Cardiac muscle cell (in vitro differentiated cells and primary cell): ENCODE data around the gene HOXA4. TPM values are rescaled to one million over a fixed set of nuclear protein-coding genes. Genes with fewer than 3 reads are reported as not detected.

ENCODE experiments used
- DNase-seq, 2 donors: peaks; one replicate each; pipeline versions ENCODE4 v3.0.0 to v3.0.0-alpha.2; 2010 to 2017; ENCODE audit warnings: low read depth in 1 of 2, low spot score in 1 of 2
- H3K27ac ChIP-seq: fragments of 200-600 bp; sonication (generic); 2 replicates; pipeline ENCODE4 v1.5.1; 2016
- H3K27me3 ChIP-seq: fragments of 200-600 bp; sonication (generic); 2 replicates; pipeline ENCODE4 v1.6.0; 2016; ENCODE audit warnings: control low read depth
- H3K36me3 ChIP-seq: fragments of 200-600 bp; sonication (generic); 2 replicates; pipeline ENCODE4 v1.5.1; 2016; ENCODE audit warnings: control low read depth
- H3K4me1 ChIP-seq: fragments of 200-600 bp; sonication (generic); 2 replicates; pipeline ENCODE4 v1.8.1; 2017; ENCODE audit warnings: low read depth, mild to moderate bottlenecking, mixed run types
- H3K4me3 ChIP-seq: fragments of 200-600 bp; sonication (generic); 2 replicates; pipeline ENCODE4 v1.5.1; 2016; ENCODE audit warnings: mild to moderate bottlenecking
- H3K9me3 ChIP-seq: fragments of 200-600 bp; sonication (generic); 2 replicates; pipeline ENCODE4 v1.5.1; 2017; ENCODE audit warnings: low read depth, mild to moderate bottlenecking, control low read depth
- polyA plus RNA-seq: library from polyadenylated mRNA; unstranded; fragments of >200 nt; fragmentation: Nextera tagmentation; extraction: Ambion mirVana; gene quantifications from 2 replicates; pipeline ENCODE4 v1.2.1, GENCODE V29; 2016
- total RNA-seq: library from RNA; depleted of rRNA; stranded (reverse); fragments of >200 nt; gene quantifications from 2 replicates; pipeline ENCODE4 v1.2.3, GENCODE V29; 2016
- TF ChIP-seq, protein P1 (sequence below): IDR thresholded peaks from 2 replicates; pipeline ENCODE4 v1.5.1; 2012; ENCODE audit warnings: low read depth, mild to moderate bottlenecking, low read length

Gene HOXA4
- total and polyA plus RNA-seq, 2 experiments from 2014 or later, result 0.46 TPM; not detected in 1

DNA sequence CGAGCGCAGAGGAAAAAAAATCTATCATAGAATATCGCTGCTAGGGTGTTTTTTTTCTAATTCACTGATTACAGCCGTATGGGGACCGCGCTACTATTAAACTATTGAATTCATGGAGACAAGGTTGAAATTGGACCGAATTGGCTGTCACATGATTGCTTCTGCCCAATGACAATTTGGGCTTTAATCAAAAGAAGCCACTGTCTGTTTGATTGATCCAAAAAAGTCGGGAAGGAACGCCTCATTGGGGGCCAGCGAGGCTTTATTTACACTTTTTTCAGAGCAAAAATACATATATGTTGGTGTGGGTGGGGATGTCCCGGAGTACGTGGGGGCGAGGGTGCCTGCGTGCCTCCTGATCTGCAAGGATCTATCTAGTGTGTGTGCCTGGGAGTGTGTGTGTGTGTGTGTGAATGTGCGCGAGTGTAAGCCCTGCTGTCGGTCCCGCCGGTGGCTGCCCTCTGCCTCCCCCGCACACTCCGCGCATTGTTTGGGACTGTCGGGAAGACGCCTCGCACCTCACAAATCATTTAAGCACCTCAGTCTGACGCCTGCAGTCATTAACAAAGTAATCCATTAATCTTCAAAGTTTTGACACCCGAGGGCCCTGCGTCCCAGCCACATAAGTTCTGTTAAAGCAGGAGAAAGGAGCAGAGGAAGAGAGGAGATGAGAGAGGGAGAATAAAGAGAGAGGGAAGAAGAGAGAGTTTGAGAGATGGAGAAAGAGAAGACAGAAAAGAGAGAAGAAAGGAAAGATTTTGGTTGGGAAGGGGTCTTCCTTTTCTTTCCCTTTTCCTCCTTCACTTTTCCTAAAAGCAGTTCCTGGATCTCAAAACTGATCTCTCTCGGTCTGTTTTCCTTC is 27.7 kb downstream of the HOXA4 start, which contains the start of gene HOXA2:
Gene HOXA2 (minus strand): TSS at position 103 of the 862 bp plus-strand sequence. CDS start 183 bp downstream, outside the sequence.
- Histone ChIP-seq H3K4me3 (no peak within 1 kb of the TSS), H3K4me1 (peaks cover 5% of the 10 kb centered on the region)
- no peak for DNase-seq

DNA sequence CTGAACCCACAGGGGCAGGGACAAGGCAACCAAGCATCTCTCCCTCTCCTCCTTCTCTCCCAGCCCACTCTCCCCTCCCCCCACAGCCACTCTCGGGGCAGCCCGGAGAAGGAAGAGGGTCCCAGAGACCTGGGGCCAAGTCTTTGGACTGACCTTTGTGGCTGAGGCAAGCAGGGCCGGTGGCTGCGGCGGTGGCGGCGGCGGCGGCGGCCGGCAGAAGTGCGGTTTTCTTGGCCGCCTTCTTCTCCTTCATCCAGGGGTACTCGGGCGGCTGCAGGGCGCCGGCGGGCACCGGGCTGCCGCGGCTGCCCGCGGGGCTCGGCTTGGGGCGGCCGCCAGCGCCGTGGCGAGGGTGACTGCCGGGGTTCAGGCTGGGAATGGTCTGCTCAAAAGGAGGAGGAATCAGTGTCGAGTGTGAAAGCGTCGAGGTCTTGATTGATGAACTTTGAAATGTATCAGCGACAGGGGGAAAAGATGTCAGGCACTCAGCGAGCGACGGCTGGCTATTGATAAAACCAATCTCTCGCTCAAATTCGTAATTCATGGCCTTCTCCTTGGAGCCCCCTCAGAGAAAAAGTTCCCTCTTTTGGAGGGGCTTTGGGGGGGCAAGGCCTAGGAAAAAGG is 28.5 kb downstream of the HOXA4 start:
- H3K4me3 ChIP-seq, result no peak overlapping the region
- H3K36me3 ChIP-seq, result no peaks in the 10 kb centered on the region
- TF ChIP-seq, protein P1, sequence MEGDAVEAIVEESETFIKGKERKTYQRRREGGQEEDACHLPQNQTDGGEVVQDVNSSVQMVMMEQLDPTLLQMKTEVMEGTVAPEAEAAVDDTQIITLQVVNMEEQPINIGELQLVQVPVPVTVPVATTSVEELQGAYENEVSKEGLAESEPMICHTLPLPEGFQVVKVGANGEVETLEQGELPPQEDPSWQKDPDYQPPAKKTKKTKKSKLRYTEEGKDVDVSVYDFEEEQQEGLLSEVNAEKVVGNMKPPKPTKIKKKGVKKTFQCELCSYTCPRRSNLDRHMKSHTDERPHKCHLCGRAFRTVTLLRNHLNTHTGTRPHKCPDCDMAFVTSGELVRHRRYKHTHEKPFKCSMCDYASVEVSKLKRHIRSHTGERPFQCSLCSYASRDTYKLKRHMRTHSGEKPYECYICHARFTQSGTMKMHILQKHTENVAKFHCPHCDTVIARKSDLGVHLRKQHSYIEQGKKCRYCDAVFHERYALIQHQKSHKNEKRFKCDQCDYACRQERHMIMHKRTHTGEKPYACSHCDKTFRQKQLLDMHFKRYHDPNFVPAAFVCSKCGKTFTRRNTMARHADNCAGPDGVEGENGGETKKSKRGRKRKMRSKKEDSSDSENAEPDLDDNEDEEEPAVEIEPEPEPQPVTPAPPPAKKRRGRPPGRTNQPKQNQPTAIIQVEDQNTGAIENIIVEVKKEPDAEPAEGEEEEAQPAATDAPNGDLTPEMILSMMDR, result no peak
- H3K27me3 ChIP-seq, result peaks cover 100% of the 10 kb centered on the region
- H3K27ac ChIP-seq, result no peak overlapping the region
- DNase-seq, result no peak
- H3K4me1 ChIP-seq, result peaks cover 5% of the 10 kb centered on the region
- no peaks in the 10 kb centered on the region for H3K9me3 ChIP-seq

More for the DNA sequence above, 27.7 kb downstream of the HOXA4 start, which contains the start of gene HOXA2:
- Histone ChIP-seq H3K27ac (no peak within 1 kb of the TSS), H3K9me3 (no peaks in the 10 kb centered on the region), H3K27me3 (peaks cover 100% of the 10 kb centered on the region), H3K36me3 (no peaks in the 10 kb centered on the region)
- TF ChIP-seq, protein P1, result no peak

DNA sequence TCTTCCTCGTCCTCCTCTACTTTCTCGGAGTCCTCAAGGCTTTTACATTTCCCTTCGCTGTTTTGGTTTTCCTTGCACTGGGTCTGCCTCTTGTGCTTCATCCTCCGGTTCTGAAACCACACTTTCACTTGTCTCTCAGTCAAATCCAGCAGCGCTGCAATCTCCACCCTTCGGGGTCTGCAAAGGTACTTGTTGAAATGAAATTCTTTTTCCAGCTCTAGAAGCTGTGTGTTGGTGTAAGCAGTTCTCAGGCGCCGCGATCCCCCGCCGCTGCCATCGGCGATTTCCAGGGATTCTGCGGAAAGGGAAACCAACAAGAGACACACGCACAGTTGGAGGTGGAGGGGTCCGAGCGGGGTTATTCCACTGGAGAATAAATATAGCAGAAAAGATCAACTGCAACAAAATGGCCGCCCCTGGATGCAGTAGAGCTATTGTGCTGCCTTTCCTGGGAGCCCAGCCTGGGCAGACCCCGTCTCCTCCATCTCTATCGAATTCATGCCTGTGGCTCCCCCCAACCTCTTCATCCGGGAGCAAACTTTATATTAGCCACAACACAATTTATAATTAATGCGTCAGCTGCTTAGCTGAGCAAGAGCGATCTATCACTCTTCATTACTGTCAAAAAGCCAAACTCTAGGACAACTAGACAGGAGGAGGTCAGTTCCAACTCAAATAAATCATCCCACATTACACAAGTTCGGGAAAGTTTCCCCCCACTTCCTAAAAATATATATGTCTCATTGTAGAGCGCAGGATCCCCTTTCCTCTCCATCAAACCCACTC is 29.2 kb downstream of the HOXA4 start:
- TF ChIP-seq, protein P1, result no peak
- H3K36me3 ChIP-seq, result no peaks in the 10 kb centered on the region
- no peak for DNase-seq
- no peaks in the 10 kb centered on the region for H3K9me3 ChIP-seq
- no peak overlapping the region for H3K27ac ChIP-seq
- H3K4me1 ChIP-seq, result no peaks in the 10 kb centered on the region
- peaks cover 100% of the 10 kb centered on the region for H3K27me3 ChIP-seq
- no peak overlapping the region for H3K4me3 ChIP-seq

GRCh38 chr7:27100694-27101170 is 29.8 kb downstream of the HOXA4 start:
- no peak overlapping the region for H3K27ac ChIP-seq

More at GRCh38 chr7:27100694-27101170, 29.8 kb downstream of the HOXA4 start:
- DNase-seq, result no peak
- Histone ChIP-seq H3K36me3 (no peaks in the 10 kb centered on the region), H3K9me3 (no peaks in the 10 kb centered on the region), H3K4me1 (no peaks in the 10 kb centered on the region), H3K27me3 (peaks cover 100% of the 10 kb centered on the region), H3K4me3 (no peak overlapping the region)
- TF ChIP-seq, protein P1, result no peak
